IPS DF 6.9 (cell line): Measurements from ENCODE around the gene TREML2.

ENCODE experiments used
- DNase-seq: peaks from one replicate; pipeline ENCODE4 v3.0.0-alpha.2; 2013; ENCODE audit warnings: low read depth, low spot score
- H3K27ac ChIP-seq: one replicate; pipeline ENCODE4 v1.5.1; 2013; ENCODE audit warnings: low read length, control low read depth
- H3K27me3 ChIP-seq: 2 replicates; pipeline ENCODE4 v1.6.1; 2013; ENCODE audit warnings: mild to moderate bottlenecking, low read length; ENCODE audit not compliant: control insufficient read depth, insufficient read depth
- H3K36me3 ChIP-seq: 2 replicates; pipeline ENCODE4 v1.6.1; 2013; ENCODE audit warnings: low read length; ENCODE audit not compliant: control insufficient read depth, insufficient read depth
- H3K4me1 ChIP-seq: 2 replicates; pipeline ENCODE4 v1.6.1; 2013; ENCODE audit warnings: low read length; ENCODE audit not compliant: control insufficient read depth, insufficient read depth
- H3K4me3 ChIP-seq: 2 replicates; pipeline ENCODE4 v1.5.1; 2013; ENCODE audit warnings: mild to moderate bottlenecking, low read length
- H3K9me3 ChIP-seq: 2 replicates; pipeline ENCODE4 v1.6.1; 2013; ENCODE audit warnings: low read length, inconsistent platforms; ENCODE audit not compliant: control insufficient read depth, insufficient read depth
- WGBS: extraction: QIAGEN DNeasy Blood & Tissue Kit; methylation state at CpG from one replicate; pipeline ENCODE4 v1.1.7; 2013; ENCODE audit warnings: mixed read lengths, missing lambda C conversion rate; ENCODE audit not compliant: insufficient read length, insufficient coverage; 5-methylcytosine and 5-hydroxymethylcytosine counted together

Gene TREML2

DNA sequence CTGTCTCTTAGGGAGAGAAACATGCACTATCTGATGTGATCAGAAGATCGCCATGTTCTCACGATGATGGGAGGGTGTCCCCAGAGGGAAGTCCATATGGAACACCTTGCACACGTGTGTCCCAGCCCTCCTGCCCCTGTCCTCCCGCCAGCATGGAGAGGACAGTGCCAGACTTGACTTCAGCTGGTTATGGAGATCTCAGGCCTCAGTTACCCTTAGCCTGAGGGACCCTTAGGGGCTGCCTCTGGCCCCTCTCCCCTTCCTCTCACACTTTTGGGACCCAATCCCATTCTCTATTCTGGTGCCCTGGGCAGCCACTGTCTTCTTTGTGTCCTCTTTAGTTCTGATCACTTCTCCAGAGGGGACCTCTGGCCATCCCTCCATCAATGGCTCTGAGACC lies 28.8 kb upstream of the TREML2 start:
- no peak overlapping the region for H3K4me3 ChIP-seq
- no peaks in the 10 kb centered on the region for H3K36me3 ChIP-seq
- H3K9me3 ChIP-seq: no peaks in the 10 kb centered on the region
- no peak for DNase-seq
- no peak overlapping the region for H3K27ac ChIP-seq
- no peaks in the 10 kb centered on the region for H3K27me3 ChIP-seq
- no CpG with 5 or more reads among the region's 4 CpGs for WGBS
- no peaks in the 10 kb centered on the region for H3K4me1 ChIP-seq

DNA sequence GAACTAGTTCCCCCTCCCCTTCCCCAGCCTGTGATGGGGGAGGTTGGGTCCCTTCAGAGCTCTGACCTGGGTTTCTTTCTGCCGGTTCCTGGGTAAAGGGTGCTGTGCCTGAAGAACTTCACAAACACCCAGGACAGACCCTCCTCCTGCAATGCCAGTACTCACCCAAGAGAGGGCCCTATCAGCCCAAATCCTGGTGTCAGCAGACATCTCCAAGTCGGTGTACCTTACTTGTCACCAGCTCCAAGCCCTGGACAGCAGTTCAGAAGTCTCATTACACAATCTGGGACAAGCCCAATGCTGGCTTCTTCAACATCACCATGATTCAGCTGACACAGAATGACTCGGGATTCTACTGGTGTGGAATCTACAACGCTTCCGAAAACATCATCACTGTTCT lies 27.7 kb upstream of the TREML2 start:
- H3K36me3 ChIP-seq: no peaks in the 10 kb centered on the region
- no peak for DNase-seq
- H3K27ac ChIP-seq: no peak overlapping the region
- H3K4me1 ChIP-seq: no peaks in the 10 kb centered on the region
- H3K9me3 ChIP-seq: no peaks in the 10 kb centered on the region
- no CpG with 5 or more reads among the region's 5 CpGs for WGBS
- no peak overlapping the region for H3K4me3 ChIP-seq
- H3K27me3 ChIP-seq: no peaks in the 10 kb centered on the region

DNA sequence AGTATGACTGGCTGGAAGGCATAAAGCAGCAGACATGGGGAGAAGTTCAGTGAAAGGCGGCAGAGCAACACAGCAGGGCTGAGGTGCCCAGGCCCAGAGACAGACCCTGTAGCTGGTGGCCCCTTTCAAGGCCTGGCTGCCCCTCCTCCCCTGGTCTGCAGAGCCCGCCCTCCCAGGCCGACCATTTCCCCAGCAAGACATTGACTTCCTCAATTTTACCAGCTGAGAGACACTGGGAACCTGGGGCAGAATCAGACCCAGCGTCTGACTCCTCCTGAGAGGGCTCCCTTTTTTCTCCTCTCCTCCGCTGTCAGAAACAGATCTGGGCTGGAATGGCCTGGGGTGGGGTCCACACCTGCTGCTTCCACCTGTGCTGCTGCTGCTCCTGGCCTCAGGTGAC lies 27.1 kb upstream of the TREML2 start, which contains the start of gene TREML4:
TSS of gene TREML4 (plus strand) at position 254 of the 400 bp plus-strand sequence. CDS start at position 333, 79 bp downstream.
- WGBS: no CpG with 5 or more reads among the region's 5 CpGs
- Histone ChIP-seq H3K36me3 (no peaks in the 10 kb centered on the region), H3K27me3 (no peaks in the 10 kb centered on the region), H3K4me3 (no peak within 1 kb of the TSS), H3K27ac (no peak within 1 kb of the TSS), H3K4me1 (no peaks in the 10 kb centered on the region), H3K9me3 (no peaks in the 10 kb centered on the region)
- no peak for DNase-seq

DNA sequence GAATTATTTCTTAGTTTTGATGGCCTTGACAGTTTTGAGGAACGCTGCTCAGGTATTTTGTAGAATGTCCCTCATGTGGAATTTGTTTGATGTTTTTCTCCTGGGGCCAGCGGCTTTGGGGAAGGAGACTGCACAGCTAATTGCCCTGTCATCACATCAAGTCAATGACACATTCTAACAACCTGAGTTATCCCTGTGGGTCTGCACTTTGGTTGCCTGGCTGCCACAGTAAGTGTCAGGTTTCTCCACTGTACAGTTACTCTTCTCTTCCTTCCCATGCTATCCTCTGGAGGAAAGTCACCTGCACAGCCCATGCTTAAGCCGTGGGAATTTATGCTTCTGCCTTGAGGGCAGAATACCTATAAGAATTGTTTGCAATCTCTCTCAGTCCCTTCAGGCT lies 25.8 kb upstream of the TREML2 start:
- H3K4me1 ChIP-seq: no peaks in the 10 kb centered on the region
- WGBS: no CpG with 5 or more reads among the region's 3 CpGs
- no peak overlapping the region for H3K4me3 ChIP-seq
- H3K36me3 ChIP-seq: no peaks in the 10 kb centered on the region
- no peaks in the 10 kb centered on the region for H3K9me3 ChIP-seq
- DNase-seq: no peak
- H3K27ac ChIP-seq: no peak overlapping the region
- no peaks in the 10 kb centered on the region for H3K27me3 ChIP-seq

DNA sequence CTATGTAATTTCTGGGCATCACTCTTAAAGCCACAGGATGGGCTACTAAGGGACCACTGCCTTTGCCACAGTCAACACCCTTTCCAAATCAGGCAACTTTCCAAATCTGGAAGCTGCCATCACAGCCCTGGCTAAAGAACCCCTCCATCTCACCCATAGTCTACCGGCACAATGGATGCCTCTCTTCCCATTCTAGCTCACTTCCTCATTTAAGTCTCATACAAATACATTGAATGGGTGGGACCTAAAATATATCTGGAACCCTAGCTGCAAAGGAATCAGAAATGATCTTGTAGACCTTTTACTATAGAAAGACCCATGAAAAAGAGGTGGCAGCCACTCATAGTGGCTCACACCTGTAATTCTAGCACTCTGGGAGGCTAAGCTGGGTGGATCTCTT lies 23.9 kb upstream of the TREML2 start:
- no CpG with 5 or more reads among the region's 1 CpG for WGBS
- H3K4me3 ChIP-seq: no peak overlapping the region
- H3K36me3 ChIP-seq: no peaks in the 10 kb centered on the region
- no peaks in the 10 kb centered on the region for H3K4me1 ChIP-seq
- H3K9me3 ChIP-seq: no peaks in the 10 kb centered on the region
- no peak for DNase-seq
- no peak overlapping the region for H3K27ac ChIP-seq
- H3K27me3 ChIP-seq: no peaks in the 10 kb centered on the region

DNA sequence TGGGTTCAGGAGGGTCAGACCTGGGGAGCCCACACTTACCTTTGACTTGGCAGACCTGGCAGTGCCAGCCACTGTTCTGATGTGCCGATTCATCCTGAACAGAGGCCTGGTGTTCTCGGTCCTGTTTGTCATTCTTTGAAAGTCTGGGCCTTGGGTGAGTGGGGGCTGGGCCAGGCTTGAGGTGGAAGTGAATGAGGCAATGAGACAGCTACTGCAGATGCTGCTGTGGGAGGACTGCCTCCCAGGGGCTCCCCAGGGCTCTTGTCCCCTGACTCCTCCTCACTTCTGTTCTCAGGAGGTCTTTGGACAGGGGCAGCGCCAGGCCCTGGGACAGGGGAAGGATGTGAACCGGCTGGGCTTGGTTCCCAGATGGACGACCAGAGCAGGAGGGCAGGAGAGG lies 21.6 kb upstream of the TREML2 start:
- no peak for DNase-seq
- WGBS: no CpG with 5 or more reads among the region's 5 CpGs
- Histone ChIP-seq H3K4me3 (no peak overlapping the region), H3K4me1 (no peaks in the 10 kb centered on the region), H3K9me3 (no peaks in the 10 kb centered on the region), H3K27ac (no peak overlapping the region), H3K36me3 (no peaks in the 10 kb centered on the region), H3K27me3 (no peaks in the 10 kb centered on the region)

DNA sequence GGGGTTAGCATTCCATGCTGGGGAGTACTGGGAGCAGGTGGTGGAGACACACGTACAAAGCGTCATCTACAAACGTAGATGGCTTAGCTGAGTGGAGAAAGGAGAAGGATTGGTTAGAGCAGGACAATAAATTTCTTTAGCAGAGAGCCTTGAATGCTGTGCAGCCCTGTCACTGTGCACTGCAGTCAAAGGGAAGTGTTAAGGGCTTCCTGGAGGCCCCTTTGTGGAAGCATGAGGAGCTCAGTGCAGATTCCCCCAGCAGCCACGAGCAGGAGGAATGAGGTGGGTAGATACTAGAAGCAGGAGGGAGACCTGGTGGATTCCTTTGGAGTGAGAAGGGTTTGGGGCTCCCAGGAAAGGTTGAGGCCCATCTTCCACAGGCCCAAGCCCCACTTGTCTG lies 21.1 kb upstream of the TREML2 start:
- no CpG with 5 or more reads among the region's 4 CpGs for WGBS
- no peaks in the 10 kb centered on the region for H3K9me3 ChIP-seq
- H3K4me1 ChIP-seq: no peaks in the 10 kb centered on the region
- no peaks in the 10 kb centered on the region for H3K27me3 ChIP-seq
- H3K36me3 ChIP-seq: no peaks in the 10 kb centered on the region
- no peak for DNase-seq
- no peak overlapping the region for H3K27ac ChIP-seq
- H3K4me3 ChIP-seq: no peak overlapping the region

DNA sequence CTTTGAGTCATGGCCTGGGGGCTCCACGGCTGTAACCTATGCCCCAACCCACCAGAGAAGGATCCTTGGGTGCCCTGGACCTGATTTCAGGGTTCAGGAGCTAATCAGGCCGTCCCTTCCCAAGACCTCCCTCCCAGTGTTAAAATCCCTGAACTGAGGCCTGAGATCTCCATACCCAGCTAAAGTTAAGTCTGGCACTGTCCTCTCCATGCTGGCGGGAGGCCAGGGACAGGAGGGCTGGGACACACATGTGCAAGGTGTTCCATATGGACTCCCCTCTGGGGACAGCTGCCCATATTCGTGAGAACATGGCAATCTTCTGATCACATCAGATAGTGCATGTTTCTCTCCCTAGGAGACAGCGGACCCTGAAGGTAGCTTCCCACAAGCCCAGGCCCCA lies 15.7 kb upstream of the TREML2 start:
- no peak overlapping the region for H3K27ac ChIP-seq
- H3K4me3 ChIP-seq: no peak overlapping the region
- no peaks in the 10 kb centered on the region for H3K27me3 ChIP-seq
- no peaks in the 10 kb centered on the region for H3K4me1 ChIP-seq
- DNase-seq: no peak
- no CpG with 5 or more reads among the region's 5 CpGs for WGBS
- H3K36me3 ChIP-seq: no peaks in the 10 kb centered on the region
- H3K9me3 ChIP-seq: no peaks in the 10 kb centered on the region; the same call in 1 of the 2 replicates

DNA sequence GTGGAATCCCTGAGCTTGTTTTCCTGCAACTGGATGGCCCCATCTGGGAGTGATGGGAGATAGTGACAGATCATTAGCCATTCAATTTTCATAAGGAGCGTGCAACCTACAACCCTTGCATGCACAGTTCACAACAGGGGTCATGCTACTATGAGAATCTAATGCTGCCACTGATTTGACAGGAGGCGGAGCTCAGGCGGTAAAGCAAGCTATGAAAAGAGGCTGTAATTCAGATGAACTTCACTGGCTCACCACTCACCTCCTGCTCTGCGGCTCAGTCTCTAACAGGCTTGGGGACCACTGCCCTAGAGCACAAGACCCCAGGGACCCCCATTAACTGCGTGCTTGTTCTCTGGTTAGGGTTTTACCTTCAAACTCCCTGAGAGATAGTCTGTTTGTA lies 14.8 kb upstream of the TREML2 start:
- no peak overlapping the region for H3K27ac ChIP-seq
- no peaks in the 10 kb centered on the region for H3K27me3 ChIP-seq
- no peak for DNase-seq
- H3K9me3 ChIP-seq: no peaks in the 10 kb centered on the region; the same call in 1 of the 2 replicates
- no CpG with 5 or more reads among the region's 5 CpGs for WGBS
- H3K4me1 ChIP-seq: no peaks in the 10 kb centered on the region
- H3K4me3 ChIP-seq: no peak overlapping the region
- H3K36me3 ChIP-seq: no peaks in the 10 kb centered on the region

DNA sequence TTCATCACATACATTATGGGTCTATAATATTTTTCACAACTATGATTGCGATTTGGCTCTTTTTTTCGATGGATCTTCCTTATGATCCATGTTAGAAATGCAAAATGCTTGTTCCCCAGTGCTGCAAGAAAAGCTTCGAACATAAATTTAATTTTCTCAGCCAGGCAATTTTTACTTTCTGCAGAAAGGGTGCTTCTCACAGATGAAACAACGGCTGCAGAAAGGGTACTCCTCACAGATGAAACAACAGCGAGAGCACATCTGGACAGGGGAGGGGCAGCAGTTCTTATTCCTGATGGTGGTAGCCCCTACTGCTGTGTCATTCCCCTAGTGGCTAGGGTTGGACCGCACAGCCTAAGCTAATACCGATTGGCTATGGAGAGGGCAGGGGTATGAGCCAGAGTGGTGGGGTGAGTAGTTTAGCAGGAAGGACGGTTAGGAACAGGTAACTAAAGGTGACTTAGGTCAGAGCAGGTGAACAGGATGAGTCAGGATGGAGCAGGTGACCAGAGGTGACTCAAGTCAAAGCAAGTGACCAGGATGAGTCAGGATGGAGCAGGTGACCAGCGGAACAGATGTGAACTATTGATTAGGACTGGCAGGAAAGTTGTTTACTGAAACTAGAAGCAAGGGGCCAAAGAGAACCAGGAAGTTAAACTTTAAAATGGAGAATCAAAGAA lies 13.8 kb upstream of the TREML2 start:
- Histone ChIP-seq H3K36me3 (no peaks in the 10 kb centered on the region), H3K27me3 (no peaks in the 10 kb centered on the region), H3K9me3 (no peaks in the 10 kb centered on the region; the same call in 1 of the 2 replicates), H3K27ac (no peak overlapping the region), H3K4me3 (no peak overlapping the region), H3K4me1 (no peaks in the 10 kb centered on the region)
- no peak for DNase-seq
- no CpG with 5 or more reads among the region's 9 CpGs for WGBS
